SK-N-SH (cell line): ENCODE results near the gene MYLK4.

Experiments used
- EP300 ChIP-seq, 2 experiments: IDR thresholded peaks; 2 replicates each; pipeline versions ENCODE4 v1.4.0 to v1.6.1; 2012; ENCODE audit warnings: borderline replicate concordance in 1 of 2, low read depth in 1 of 2, low read length in 1 of 2
- FOXM1 ChIP-seq: IDR thresholded peaks from 2 replicates; pipeline ENCODE4 v1.4.0; 2012; ENCODE audit warnings: low read depth, mild to moderate bottlenecking
- GATA2 ChIP-seq: sonication (generic); formaldehyde crosslinking; IDR thresholded peaks from 2 replicates; pipeline ENCODE4 v1.5.0; 2020; ENCODE audit warnings: mild to moderate bottlenecking, missing genetic modification reagents
- MEF2A ChIP-seq: IDR thresholded peaks from 2 replicates; pipeline ENCODE4 v1.4.0; 2012; ENCODE audit warnings: low read depth, borderline replicate concordance
- RAD21 ChIP-seq: IDR thresholded peaks from 2 replicates; pipeline ENCODE4 v1.6.1; 2012; ENCODE audit warnings: mild to moderate bottlenecking, low read length
- RCOR1 ChIP-seq: fragments of 150-350 bp; IDR thresholded peaks from 2 replicates; pipeline ENCODE4 v1.6.1; 2017; ENCODE audit warnings: antibody characterized with exemption, low read length
- SMC3 ChIP-seq: IDR thresholded peaks from 2 replicates; pipeline ENCODE4 v1.6.1; 2012; ENCODE audit warnings: low read depth, low read length, improper control_type of control experiment
- YY1 ChIP-seq: IDR thresholded peaks from 2 replicates; pipeline ENCODE4 v1.4.0; 2012; ENCODE audit warnings: low read depth, mild to moderate bottlenecking
- TF ChIP-seq, protein P1 (sequence below): fragments of 200-600 bp; sonication (generic); IDR thresholded peaks from 2 replicates; pipeline ENCODE4 v1.6.1; 2017; ENCODE audit warnings: antibody characterized with exemption, mild to moderate bottlenecking, moderate library complexity
- TF ChIP-seq, protein P2 (sequence below): IDR thresholded peaks from 2 replicates; pipeline ENCODE4 v1.4.0; 2012; ENCODE audit warnings: low read depth, borderline replicate concordance

DNA sequence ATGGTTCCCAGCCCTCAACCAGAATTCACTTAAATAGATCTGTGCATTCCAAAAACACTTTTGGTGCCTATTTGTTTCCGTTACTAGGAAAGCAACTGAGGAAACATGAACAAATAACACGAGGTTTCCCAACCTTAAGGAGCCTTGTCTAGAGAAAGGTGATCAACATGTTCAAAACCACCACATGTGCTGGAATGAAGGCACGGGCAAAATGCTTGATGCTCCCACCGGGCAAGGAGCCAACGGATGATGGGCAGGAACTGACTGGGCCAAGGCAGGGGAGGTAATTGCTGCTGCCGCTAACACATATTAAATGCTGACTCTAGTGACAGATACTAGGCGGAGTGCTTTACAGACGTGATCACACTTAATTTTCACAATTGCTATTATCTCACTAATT lies 2.5 kb downstream of the MYLK4 start:
- TF ChIP-seq SMC3 (no peak), EP300 (IDR thresholded peaks at IDR 0.05; ENCODE audit: borderline replicate concordance in 1 of 2, low read depth in 1 of 2, low read length in 1 of 2) (no peak), MEF2A (no peak), FOXM1 (no peak), RCOR1 (peak; percentile 61; the same call in 1 of the 2 replicates), YY1 (no peak), RAD21 (no peak), GATA2 (CRISPR knock-in tag) (no peak)
- TF ChIP-seq, protein P1, sequence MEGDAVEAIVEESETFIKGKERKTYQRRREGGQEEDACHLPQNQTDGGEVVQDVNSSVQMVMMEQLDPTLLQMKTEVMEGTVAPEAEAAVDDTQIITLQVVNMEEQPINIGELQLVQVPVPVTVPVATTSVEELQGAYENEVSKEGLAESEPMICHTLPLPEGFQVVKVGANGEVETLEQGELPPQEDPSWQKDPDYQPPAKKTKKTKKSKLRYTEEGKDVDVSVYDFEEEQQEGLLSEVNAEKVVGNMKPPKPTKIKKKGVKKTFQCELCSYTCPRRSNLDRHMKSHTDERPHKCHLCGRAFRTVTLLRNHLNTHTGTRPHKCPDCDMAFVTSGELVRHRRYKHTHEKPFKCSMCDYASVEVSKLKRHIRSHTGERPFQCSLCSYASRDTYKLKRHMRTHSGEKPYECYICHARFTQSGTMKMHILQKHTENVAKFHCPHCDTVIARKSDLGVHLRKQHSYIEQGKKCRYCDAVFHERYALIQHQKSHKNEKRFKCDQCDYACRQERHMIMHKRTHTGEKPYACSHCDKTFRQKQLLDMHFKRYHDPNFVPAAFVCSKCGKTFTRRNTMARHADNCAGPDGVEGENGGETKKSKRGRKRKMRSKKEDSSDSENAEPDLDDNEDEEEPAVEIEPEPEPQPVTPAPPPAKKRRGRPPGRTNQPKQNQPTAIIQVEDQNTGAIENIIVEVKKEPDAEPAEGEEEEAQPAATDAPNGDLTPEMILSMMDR: no peak
- TF ChIP-seq, protein P2, sequence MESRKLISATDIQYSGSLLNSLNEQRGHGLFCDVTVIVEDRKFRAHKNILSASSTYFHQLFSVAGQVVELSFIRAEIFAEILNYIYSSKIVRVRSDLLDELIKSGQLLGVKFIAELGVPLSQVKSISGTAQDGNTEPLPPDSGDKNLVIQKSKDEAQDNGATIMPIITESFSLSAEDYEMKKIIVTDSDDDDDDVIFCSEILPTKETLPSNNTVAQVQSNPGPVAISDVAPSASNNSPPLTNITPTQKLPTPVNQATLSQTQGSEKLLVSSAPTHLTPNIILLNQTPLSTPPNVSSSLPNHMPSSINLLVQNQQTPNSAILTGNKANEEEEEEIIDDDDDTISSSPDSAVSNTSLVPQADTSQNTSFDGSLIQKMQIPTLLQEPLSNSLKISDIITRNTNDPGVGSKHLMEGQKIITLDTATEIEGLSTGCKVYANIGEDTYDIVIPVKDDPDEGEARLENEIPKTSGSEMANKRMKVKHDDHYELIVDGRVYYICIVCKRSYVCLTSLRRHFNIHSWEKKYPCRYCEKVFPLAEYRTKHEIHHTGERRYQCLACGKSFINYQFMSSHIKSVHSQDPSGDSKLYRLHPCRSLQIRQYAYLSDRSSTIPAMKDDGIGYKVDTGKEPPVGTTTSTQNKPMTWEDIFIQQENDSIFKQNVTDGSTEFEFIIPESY: no peak
